Esophagus muscularis mucosa (tissue), 4 donors: ENCODE measurements around the gene MAP4K4. TPM values are rescaled to one million over a fixed set of nuclear protein-coding genes. Genes with fewer than 3 reads are reported as not detected.

Experiments
- DNase-seq: peaks from one replicate; pipeline ENCODE4 v3.0.0-alpha.2; 2017; ENCODE audit errors: extremely low spot score
- H3K27ac ChIP-seq, 4 donors: fragments of 200-600 bp; sonication (generic); replicated peaks in 1 of 4; 1 replicate in 3 of 4; 2 replicates in 1 of 4; pipeline ENCODE4 v1.5.1; 2016 to 2019; ENCODE audit warnings: mild to moderate bottlenecking in 1 of 4
- H3K27me3 ChIP-seq, 4 donors: fragments of 200-600 bp; sonication (generic); one replicate each; pipeline versions ENCODE4 v1.5.1 to v1.6.0; 2016 to 2019
- H3K36me3 ChIP-seq, 4 donors: fragments of 200-600 bp; sonication (generic); one replicate each; pipeline ENCODE4 v1.5.1; 2016 to 2019
- H3K4me1 ChIP-seq, 4 donors: fragments of 200-600 bp; sonication (generic); one replicate each; pipeline ENCODE4 v1.5.1; 2016 to 2019
- H3K4me3 ChIP-seq, 4 donors: fragments of 200-600 bp; sonication (generic); 1 replicate in 2 of 4; 2 replicates in 2 of 4; pipeline ENCODE4 v1.5.1; 2016 to 2019; ENCODE audit warnings: mild to moderate bottlenecking in 4 of 4, moderate library complexity in 1 of 4
- H3K9me3 ChIP-seq, 4 donors: fragments of 200-600 bp; sonication (generic); 1 replicate in 3 of 4; 2 replicates in 1 of 4; pipeline ENCODE4 v1.5.1; 2016 to 2019
- CTCF ChIP-seq, 3 experiments: fragments of 200-600 bp in 2 of 3; fragments of 450-650 bp in 1 of 3; sonication (generic) in 2 of 3; IDR thresholded peaks; one replicate each; pipeline ENCODE4 v1.5.1; 2017 to 2019; ENCODE audit warnings: antibody characterized with exemption in 3 of 3, mild to moderate bottlenecking in 2 of 3, moderate library complexity in 1 of 3
- EP300 ChIP-seq: sonication (generic); formaldehyde crosslinking; IDR thresholded peaks from one replicate; pipeline ENCODE4 v1.6.1; 2017; ENCODE audit warnings: antibody characterized with exemption
- POLR2A ChIP-seq: fragments of 450-650 bp; IDR thresholded peaks from one replicate; pipeline ENCODE4 v1.6.1; 2017; ENCODE audit warnings: antibody characterized with exemption, moderate library complexity, mild to moderate bottlenecking, low read depth
- POLR2AphosphoS5 ChIP-seq, 2 donors: sonication (generic); formaldehyde crosslinking; IDR thresholded peaks; one replicate each; pipeline ENCODE4 v1.6.1; 2017; ENCODE audit warnings: antibody characterized with exemption in 2 of 2
- WGBS: methylation state at CpG from one replicate; pipeline ENCODE4 v1.1.5; 2018; 5-methylcytosine and 5-hydroxymethylcytosine counted together
- intact Hi-C: fragments of 100-400 bp; cut with DNase I; formaldehyde crosslinking; loops from one replicate; pipeline ENCODE4 v1.15.1; 2023
- total RNA-seq, 4 donors: library from RNA; depleted of rRNA; stranded (reverse); fragments of >200 nt; gene quantifications; one replicate each; pipeline versions ENCODE4 v1.1.0 to v1.2.1, GENCODE V29; 2016

Gene MAP4K4
- total RNA-seq, 4 donors from 2014 or later: 37.8 to 59.0 (median 51.7) TPM

- TF ChIP-seq POLR2AphosphoS5 (IDR thresholded peaks at IDR 0.05): peak in 1 of 2 donors; percentile 69
- no peak for TF ChIP-seq EP300
- H3K9me3 ChIP-seq: no peaks in the 10 kb centered on the region
- 27% methylated on average over 7 of the region's 7 CpGs for WGBS
- no peaks in the 10 kb centered on the region for H3K27me3 ChIP-seq
- peak overlapping the region; percentile 14 to 69 (median 54) for H3K27ac ChIP-seq
- H3K4me1 ChIP-seq: peaks cover 48 to 58% (median 55%) of the 10 kb centered on the region in 4 donors
- no peak overlapping the region for H3K4me3 ChIP-seq
- H3K36me3 ChIP-seq: peaks cover 4 to 18% (median 10%) of the 10 kb centered on the region in 4 donors
- intact Hi-C loops: loop anchor here (10.0 kb wide), 1 partner anchor 314 kb away; no protein-coding TSS in a partner anchor
- DNase-seq: no peak
These were observed 131.3 kb downstream of the MAP4K4 start for GRCh38 chr2:101828673-101829334.

GRCh38 chr2:101829429-101829828, 131.9 kb downstream of the MAP4K4 start:
- TF ChIP-seq CTCF (IDR thresholded peaks at IDR 0.05) (no peak), POLR2A (no peak), POLR2AphosphoS5 (IDR thresholded peaks at IDR 0.05) (no peak)
- Histone ChIP-seq H3K9me3 (no peaks in the 10 kb centered on the region), H3K27ac (peak overlapping the region; percentile 14 to 69 (median 54)), H3K36me3 (peaks cover 4 to 21% (median 14%) of the 10 kb centered on the region in 4 donors), H3K4me1 (peaks cover 48 to 57% (median 54%) of the 10 kb centered on the region in 4 donors), H3K4me3 (no peak overlapping the region), H3K27me3 (no peaks in the 10 kb centered on the region)
- 80% methylated on average over 3 of the region's 3 CpGs for WGBS
- intact Hi-C loops: loop anchor here (10.0 kb wide), 1 partner anchor 315 kb away; no protein-coding TSS in a partner anchor
- no peak for DNase-seq

- peaks cover 48 to 57% (median 54%) of the 10 kb centered on the region in 4 donors for H3K4me1 ChIP-seq
- DNase-seq: no peak
- intact Hi-C loops: loop anchor here (2.0 kb wide), 1 partner anchor 411 kb away; no protein-coding TSS in a partner anchor
- WGBS: 85% methylated on average over 1 of the region's 1 CpG
- H3K4me3 ChIP-seq: no peak overlapping the region
- H3K9me3 ChIP-seq: no peaks in the 10 kb centered on the region
- H3K27me3 ChIP-seq: no peaks in the 10 kb centered on the region
- H3K27ac ChIP-seq: peak overlapping the region in 3 of 4 donors; percentile 46 to 69 (median 61)
- TF ChIP-seq EP300 (no peak), POLR2AphosphoS5 (IDR thresholded peaks at IDR 0.05) (no peak), CTCF (IDR thresholded peaks at IDR 0.05) (no peak), POLR2A (no peak)
- peaks cover 4 to 27% (median 20%) of the 10 kb centered on the region in 4 donors for H3K36me3 ChIP-seq
These were observed 132.6 kb downstream of the MAP4K4 start for GRCh38 chr2:101830146-101830545.

GRCh38 chr2:101830555-101830954, 133.0 kb downstream of the MAP4K4 start:
- no peaks in the 10 kb centered on the region for H3K9me3 ChIP-seq
- H3K4me1 ChIP-seq: peaks cover 48 to 57% (median 54%) of the 10 kb centered on the region in 4 donors
- TF ChIP-seq EP300: no peak
- H3K27ac ChIP-seq: peak overlapping the region in 1 of 4 donors; percentile 41
- intact Hi-C loops: loop anchor here (2.0 kb wide), 1 partner anchor 412 kb away; no protein-coding TSS in a partner anchor
- no peak for DNase-seq
- no peak overlapping the region for H3K4me3 ChIP-seq
- WGBS: 81% methylated on average over 5 of the region's 5 CpGs
- peaks cover 4 to 27% (median 21%) of the 10 kb centered on the region in 4 donors for H3K36me3 ChIP-seq
- H3K27me3 ChIP-seq: no peaks in the 10 kb centered on the region

- intact Hi-C loops: loop anchor here (2.0 kb wide), 1 partner anchor 413 kb away; no protein-coding TSS in a partner anchor
- 70% methylated on average over 3 of the region's 5 CpGs for WGBS
- Histone ChIP-seq H3K27ac (peak overlapping the region; percentile 8 to 41 (median 23)), H3K4me1 (peaks cover 48 to 53% (median 52%) of the 10 kb centered on the region in 4 donors), H3K27me3 (no peaks in the 10 kb centered on the region), H3K9me3 (no peaks in the 10 kb centered on the region), H3K4me3 (no peak overlapping the region), H3K36me3 (peaks cover 4 to 36% (median 29%) of the 10 kb centered on the region in 4 donors)
- TF ChIP-seq POLR2AphosphoS5 (IDR thresholded peaks at IDR 0.05): peak; percentile 19 to 25
- TF ChIP-seq EP300: no peak
- TF ChIP-seq POLR2A: no peak
- peak; percentile 73 to 86 (median 75) for TF ChIP-seq CTCF (IDR thresholded peaks at IDR 0.05)
- DNase-seq: peak; percentile 94
These were observed 133.9 kb downstream of the MAP4K4 start for GRCh38 chr2:101831351-101831865.
